Natural killer cell treated with Interleukin-12 subunit alpha and Interleukin-12 subunit beta and Interleukin-15 and Interleukin-18, amount 100 ng/mL, for 72 hours (primary cell): ENCODE results near the gene CHST11. TPM values are rescaled to one million over a fixed set of nuclear protein-coding genes. Genes with fewer than 3 reads are reported as not detected.

Source experiments
- total RNA-seq, 2 donors: library from RNA; stranded (reverse); gene quantifications; one replicate each; pipeline ENCODE4 v1.2.3, GENCODE V29; 2022

The CHST11 gene
- total RNA-seq, 2 donors from 2014 or later, result 195 to 374 TPM

Other genes with a start within 250 kb of the CHST11 start
- 100 to 1,000 TPM in 1 of 2 donors, 10 to 100 TPM in 1; 75.8 to 103 TPM for gene TXNRD1, start 241.2 kb upstream of the CHST11 start, total RNA-seq
- 10 to 100 TPM in 1 of 2 donors, 1 to 10 TPM in 1; 9.0 to 17.9 TPM for gene EID3, start 153.2 kb upstream of the CHST11 start, total RNA-seq